SIG-M5 treated with dmso at 0.1 percent for 504 hours (cell line): ENCODE data around the gene SIVA1.

Experiments
- DNase-seq: peaks from one replicate; lab custom pipeline; 2025; ENCODE audit not compliant: unreplicated experiment; lab: John Stamatoyannopoulos, UW

The SIVA1 gene

GRCh38 chr14:104783484-104784217 is 30.7 kb downstream of the SIVA1 start:
- DNase-seq, result no peak

DNA sequence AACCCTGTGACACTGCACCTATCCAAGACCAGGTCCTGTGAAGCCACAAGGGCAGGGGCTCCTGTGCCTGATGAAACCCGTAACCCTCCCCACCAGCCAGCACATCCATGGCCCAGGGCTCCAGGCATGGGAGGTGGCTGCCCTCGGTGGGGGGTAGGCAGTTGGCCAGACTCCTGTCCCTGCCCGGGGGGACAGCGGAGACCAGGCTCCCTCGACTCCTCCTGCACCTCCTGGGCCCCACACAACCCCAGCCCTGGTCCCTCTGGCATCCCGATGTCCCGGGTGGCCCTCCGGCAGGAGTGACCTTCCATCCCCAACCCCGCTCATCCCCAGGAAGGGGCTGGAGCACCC is 31.2 kb downstream of the SIVA1 start:
- DNase-seq, result no peak

- DNase-seq, result no peak
These were observed 32.1 kb downstream of the SIVA1 start for GRCh38 chr14:104784846-104785707.

DNA sequence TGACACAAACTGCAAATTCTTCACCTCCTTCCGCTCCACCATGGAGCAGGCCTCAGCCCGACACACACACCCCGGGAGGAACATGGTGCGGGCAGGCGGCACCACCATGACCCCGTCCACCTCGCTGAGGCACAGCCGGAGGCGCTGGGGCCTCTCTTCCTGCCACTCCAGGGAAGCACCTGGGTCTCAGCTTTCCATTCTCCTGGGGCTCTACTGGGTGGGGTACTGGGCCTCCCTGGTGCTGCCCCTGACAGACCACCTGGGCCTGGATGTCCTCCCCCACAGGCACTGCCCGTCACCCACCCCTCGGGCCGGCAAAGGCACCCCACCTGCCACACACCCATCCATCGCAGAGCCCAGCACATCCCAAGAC is 32.7 kb downstream of the SIVA1 start:
- DNase-seq, result no peak

DNA sequence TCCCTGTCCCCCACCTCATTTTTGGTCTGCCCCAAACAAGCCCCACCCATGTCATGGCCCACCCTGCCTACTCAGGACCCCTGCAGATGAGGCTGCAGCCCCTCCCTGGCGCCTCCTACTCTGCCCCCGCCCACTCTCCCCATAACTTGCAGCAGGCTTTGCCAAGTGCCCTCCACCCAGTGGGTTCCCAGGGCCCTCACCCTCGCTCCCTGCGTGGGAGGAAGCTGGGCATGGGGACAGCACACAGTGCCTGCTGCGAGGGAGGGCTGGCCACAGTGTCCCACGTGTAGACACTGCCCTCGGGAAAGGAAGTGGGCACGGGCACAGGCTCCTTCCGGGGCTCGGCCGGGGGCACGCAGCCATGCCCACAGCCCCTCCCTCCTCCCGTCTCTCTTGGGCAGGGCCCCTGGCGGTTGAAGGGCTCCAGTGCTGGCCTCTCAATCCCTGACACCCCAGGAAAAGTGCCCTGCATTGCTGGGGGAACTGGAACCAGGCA is 33.2 kb downstream of the SIVA1 start:
- DNase-seq, result no peak

GRCh38 chr14:104786726-104787675 is 34.1 kb downstream of the SIVA1 start:
- DNase-seq, result no peak

- no peak for DNase-seq
These were observed 34.8 kb downstream of the SIVA1 start for GRCh38 chr14:104787736-104788135.

- DNase-seq, result no peak
These were observed 35.3 kb downstream of the SIVA1 start for GRCh38 chr14:104788161-104788818.

GRCh38 chr14:104788873-104789663 is 36.1 kb downstream of the SIVA1 start:
- no peak for DNase-seq

GRCh38 chr14:104789752-104790743 is 37.1 kb downstream of the SIVA1 start:
- no peak for DNase-seq

GRCh38 chr14:104791425-104791824 is 38.5 kb downstream of the SIVA1 start:
- no peak for DNase-seq

DNA sequence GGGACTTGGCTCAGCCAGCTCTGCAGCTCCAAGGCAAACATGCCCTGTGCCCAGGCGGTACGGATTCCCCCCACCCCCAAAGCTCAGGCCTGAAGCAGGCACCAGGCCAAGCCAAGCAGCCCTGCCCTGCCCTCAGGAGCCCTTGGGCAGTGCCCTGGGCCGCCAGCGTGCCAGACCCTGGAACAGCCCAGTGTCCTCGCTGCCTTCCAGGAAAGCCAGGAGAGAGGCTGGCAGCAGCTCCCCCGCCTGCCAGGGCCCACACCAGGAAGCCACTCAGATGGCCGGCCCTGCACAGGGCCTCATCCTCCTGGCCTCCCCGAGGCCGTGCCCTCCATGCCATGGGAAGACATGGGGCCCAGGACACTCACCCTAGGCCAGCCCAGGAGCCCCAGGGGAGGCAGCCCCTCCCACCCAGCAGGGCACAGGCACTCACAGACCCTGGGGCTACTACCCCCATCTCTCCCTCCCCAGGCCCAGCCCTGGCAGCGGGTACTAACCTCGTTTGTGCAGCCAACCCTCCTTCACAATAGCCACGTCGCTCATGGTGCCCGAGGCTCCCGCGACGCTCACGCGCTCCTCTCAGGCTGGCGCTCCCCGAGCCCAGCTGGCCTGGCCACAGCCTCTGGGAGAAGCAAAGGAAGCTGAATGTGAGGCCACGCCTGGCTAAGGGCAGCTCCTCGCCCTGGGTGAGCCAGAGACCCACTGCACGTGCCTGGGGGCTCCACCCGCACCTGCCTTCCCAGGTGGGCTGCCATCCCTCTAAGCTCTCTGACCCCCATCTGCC is 39.3 kb downstream of the SIVA1 start:
- DNase-seq, result no peak

- DNase-seq, result no peak
These were observed 40.2 kb downstream of the SIVA1 start for GRCh38 chr14:104792945-104793702.

- no peak for DNase-seq
These were observed 40.7 kb downstream of the SIVA1 start for GRCh38 chr14:104793703-104793959.

- peak; percentile 28 for DNase-seq
These were observed 41.2 kb downstream of the SIVA1 start for GRCh38 chr14:104794099-104794498.

DNA sequence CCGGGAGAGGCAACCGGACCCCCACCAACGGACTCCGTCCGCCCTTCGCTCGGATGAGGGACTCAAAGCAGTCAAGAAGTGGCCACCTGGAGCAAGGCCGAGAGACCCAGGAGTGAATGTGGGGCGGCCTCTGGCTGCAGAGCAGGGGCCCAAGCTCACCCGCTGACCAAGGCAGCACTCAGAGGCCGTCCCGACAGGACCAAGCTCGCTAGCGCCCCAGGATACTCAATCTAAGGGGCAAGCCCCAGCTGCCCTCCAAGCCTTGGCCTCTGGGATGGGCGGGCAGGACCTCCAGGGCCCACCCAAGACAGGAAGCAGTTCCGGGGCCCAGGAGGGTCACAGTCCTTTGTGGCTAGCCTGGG is 41.7 kb downstream of the SIVA1 start:
- no peak for DNase-seq

DNA sequence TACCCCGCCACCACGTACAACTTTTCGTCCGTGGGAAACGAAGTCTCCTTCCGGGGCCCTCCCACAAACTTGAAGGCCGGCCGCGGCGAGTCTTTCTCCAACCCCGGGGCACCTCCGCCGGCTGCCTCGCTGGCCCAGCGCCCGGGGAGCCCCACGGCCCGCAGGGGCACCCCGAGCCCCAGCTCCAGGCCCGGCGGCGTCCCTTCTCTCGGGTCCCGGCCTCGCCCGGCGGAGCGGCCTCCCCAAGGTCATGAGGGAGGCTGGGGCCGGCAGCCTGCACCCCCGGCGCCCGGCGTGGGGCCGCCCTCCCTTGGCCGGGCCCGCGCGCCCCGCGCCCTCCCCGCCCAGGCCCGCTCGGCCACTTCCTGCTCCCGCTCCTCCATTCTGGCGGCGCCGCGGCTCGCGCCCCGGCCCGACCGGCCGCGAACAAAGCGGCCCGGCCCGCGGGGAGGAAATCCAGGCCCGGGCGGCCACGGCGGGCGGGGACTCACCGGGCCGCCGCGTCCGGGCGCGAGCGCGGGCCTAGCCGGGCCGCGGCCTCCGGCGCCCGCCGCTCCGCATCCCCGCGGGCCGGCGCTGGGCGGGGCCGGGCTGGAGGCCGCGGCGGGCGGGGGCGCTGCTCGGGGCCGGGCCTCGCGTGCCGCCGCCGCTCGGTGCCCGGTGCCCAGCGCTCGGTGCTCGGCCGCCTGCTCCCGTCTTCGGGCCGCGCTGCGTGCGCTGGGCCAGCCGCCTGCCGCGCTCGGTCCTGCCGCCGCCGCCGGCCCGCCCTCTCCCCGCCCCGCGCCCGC is 42.2 kb downstream of the SIVA1 start, which contains the start of gene AKT1:
Gene AKT1 (minus strand): TSS at position 756 of the 788 bp plus-strand sequence. CDS start 3,105 bp downstream, outside the sequence.
- no peak for DNase-seq
